HG03432 (cell line): Measurements from ENCODE around the gene NUP155.
"Not testable (repeated sequence)": the region's sequence is repeated elsewhere in the genome, so short reads cannot be mapped to it uniquely, and the experiment has no call there.

Source experiments
- ATAC-seq: cut with Tn5 transposase; IDR thresholded peaks from one replicate; pipeline ENCODE4 v1.9.1; 2021; ENCODE audit warnings: mild to moderate bottlenecking, moderate library complexity; ENCODE audit not compliant: unreplicated experiment

The NUP155 gene

DNA sequence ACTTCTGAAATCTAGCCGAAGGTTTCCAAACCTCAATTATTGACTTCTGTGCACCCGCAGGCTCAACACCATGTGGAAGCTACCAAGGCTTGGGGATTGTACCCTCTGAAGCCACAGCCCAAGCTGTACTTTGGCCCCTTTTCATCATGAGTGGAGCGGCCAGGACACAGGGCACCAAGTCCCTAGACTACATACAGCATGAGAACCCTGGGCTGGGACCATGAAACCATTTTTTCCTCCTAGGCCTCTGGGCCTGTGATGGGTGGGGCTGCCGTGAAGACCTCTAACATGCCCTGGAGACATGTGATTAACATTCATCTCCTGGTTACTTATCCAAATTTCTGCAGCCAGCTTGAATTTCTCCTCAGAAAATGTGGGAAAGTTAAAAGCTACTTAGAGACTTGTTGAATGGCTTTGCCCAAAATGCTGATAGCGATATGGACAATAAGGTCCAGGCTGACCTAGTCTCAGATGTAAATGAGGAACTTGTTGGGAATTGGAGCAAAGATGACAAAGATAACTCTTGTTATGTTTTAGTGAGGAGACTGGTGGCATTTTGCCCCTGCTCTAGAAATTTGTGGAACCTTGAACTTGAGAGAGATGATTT, 87.6 kb downstream of the NUP155 start:
- no peak for ATAC-seq

GRCh38 chr5:37275511-37275910, 95.4 kb downstream of the NUP155 start:
- no peak for ATAC-seq

- no peak for ATAC-seq
Measured at GRCh38 chr5:37272511-37272910, 98.4 kb downstream of the NUP155 start.

- ATAC-seq = not testable (repeated sequence)
Measured at GRCh38 chr5:37268100-37268499, 102.8 kb downstream of the NUP155 start.

GRCh38 chr5:37255774-37256358, 115.0 kb downstream of the NUP155 start:
- no peak for ATAC-seq

GRCh38 chr5:37254581-37254980, 116.3 kb downstream of the NUP155 start:
- no peak for ATAC-seq

DNA sequence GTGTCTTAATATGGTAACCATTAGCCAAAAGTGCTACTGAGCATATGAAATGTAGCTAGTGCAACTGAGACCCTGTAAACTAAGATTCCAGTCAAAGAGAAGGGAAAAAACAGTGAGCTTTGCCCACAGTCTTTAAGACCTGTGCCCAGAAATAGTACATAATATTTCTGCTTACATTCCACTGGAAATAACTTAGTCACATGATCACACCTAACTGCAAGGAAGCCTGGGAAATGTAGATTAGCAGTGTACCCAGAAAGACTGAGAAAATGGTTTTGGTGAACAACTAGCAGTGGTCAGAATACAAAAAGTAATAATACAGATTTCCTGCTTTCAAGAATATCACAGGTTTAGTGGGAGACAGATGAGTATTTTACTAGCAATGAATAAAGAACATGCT, 119.2 kb downstream of the NUP155 start:
- no peak for ATAC-seq

DNA sequence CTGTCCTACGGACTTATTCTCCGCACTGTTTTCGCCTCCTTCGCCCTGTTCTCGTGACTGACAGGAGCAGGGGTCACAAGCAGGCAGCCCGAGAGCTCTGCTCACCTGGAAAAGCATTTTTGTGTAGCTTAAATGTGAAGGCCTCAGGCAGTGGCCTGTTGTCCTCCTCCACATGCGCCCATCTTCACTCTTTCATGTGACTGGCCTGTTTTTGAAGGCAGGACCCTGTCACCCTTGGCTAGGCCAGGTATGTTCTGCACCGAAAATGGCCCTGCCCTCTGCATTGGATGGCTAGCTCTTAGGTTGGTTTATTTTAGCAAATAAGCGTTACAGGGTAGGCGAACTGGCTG, 121.1 kb downstream of the NUP155 start:
- ATAC-seq = no peak

- peak; percentile 90 for ATAC-seq
Measured at GRCh38 chr5:37248970-37249814, 121.7 kb downstream of the NUP155 start, which contains the start of gene CPLANE1. Gene CPLANE1, minus strand, starts transcription at chr5:37249376. Its CDS starts 1,678 bp downstream, at chr5:37247698.

DNA sequence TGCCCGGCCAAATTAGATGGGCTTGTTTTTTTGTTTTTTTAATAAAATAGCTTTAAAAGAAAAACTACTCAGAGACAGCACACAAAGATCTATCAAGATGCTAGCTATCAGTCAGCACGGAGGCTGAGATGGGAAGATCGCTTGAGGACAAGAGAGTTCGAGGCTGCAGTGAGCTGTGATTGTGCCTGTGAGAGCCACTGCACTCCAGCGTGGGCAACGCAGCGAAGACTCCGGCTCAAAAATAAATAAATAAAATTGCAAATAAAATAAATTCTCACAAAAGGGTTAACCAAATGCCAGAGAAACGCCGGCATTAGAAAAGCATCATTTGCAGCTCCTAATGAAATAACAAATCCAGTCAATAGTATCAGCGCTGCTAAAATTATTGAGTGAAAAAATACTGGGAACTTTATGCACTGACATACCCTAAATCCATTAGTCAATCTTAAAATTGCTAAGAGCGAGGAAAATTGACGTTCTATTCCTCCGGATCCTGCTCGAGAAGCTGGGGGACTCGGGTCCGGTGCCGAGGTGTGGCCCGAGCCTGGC, 122.4 kb downstream of the NUP155 start:
- ATAC-seq = no peak

GRCh38 chr5:37247496-37247895, 123.4 kb downstream of the NUP155 start:
- ATAC-seq = no peak

DNA sequence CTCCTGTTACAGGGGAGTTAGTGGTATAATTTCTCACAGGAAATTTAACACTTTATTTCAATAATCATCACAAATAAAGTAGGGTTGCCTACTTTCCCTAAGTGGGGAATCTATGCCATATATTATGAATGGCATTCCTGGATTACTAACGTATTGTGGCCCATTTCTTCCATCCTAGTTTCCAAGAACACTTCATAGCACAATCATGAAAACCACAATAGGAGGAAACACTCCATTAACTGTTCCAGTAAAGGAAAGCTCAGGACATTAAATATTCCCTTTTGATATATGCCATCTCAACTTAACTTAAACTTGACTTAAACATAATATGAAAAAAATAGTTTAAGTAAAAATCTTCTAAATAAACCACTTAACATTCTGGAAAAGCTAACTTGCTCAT, 123.9 kb downstream of the NUP155 start:
- no peak for ATAC-seq
